Measurements from ENCODE around the gene TRAF2. TPM values are rescaled to one million over a fixed set of nuclear protein-coding genes. Genes with fewer than 3 reads are reported as not detected.

Gene TRAF2
- total and polyA plus RNA-seq, 2 of the 13 experiments (the other 11 are each of a cell fraction or from before 2014, with no cell fraction given), result 12.4 to 13.6 TPM

DNA sequence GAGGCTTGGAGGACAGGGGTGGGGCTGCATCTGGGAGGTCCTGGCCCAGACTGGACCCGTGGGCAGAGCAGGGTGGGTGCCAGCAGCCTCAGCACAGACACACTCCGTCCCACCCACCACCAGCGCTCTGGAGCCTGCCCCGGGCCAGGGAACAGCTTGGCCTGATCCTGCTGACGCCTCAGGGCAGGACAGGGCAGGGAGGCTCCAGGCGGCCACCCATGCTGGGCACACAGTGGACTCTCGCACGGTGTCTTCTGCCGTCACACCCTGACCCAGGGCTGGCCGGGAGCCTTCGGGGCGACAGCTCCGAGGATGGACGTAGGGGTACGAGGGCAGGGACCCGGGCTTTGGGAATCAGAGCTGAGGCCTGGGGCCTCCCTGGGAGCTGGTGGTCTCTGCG is 82.8 kb downstream of the TRAF2 start:
- in situ Hi-C loops (cut with HindIII; ENCODE audit: extremely low pct_ligation_motif_present, low pct_unique_long_range_greater_than_20kb), result no loop called here
- DNase-seq (ENCODE audit: low spot score), result no peak
- POLR2A ChIA-PET, result interaction anchor here (0.8 kb wide), 1 partner anchor 31 kb away, joined by 3 read pairs; no protein-coding TSS in a partner anchor

DNA sequence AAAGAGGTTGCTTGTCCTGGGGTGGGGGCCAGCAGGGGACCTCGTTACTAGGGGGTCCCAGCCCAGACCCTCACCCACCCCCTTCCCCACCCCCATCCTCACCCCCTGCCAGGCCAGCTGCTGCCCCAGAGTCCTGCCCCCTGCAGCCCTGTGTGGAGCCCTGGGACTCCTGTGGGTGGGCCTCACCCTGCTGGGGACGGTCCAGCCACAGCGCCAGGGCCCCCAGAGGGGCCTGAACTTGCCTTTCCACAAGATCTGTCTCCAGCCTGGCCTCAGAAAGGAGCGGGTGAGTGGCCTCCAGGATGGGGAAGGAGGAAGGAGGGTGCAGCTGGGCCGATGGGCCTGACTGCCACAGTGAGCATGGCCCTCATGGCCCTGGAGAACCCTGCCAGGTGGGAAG is 83.5 kb downstream of the TRAF2 start:
- Histone ChIP-seq H3K27me3 (ENCODE audit: control insufficient read depth in 1 of 2, insufficient read depth in 2 of 2, low read length in 2 of 2) (peaks cover 24 to 69% of the 10 kb centered on the region in 2 experiments), H3K27ac (ENCODE audit: extremely low read length, insufficient read depth, low read length) (no peak overlapping the region), H3K4me3 (replicated peaks in 1 of 3; ENCODE audit: insufficient read depth in 1 of 3, low read depth in 2 of 3, low read length in 3 of 3) (no peak overlapping the region), H3K36me3 (replicated peaks in 1 of 2; ENCODE audit: control insufficient read depth in 1 of 2, insufficient read depth in 2 of 2, low read length in 2 of 2) (no peaks in the 10 kb centered on the region), H4K20me1 (ENCODE audit: insufficient read depth, low read length) (no peaks in the 10 kb centered on the region), H3K9ac (ENCODE audit: insufficient read depth, low read depth, low read length) (no peak overlapping the region), H2AFZ (ENCODE audit: low read length) (no peak overlapping the region), H3K79me2 (ENCODE audit: insufficient read depth, low read length) (no peaks in the 10 kb centered on the region), H3K9me3 (ENCODE audit: low read length) (no peaks in the 10 kb centered on the region), H3K4me2 (ENCODE audit: low read depth, low read length) (no peak overlapping the region), H3K4me1 (ENCODE audit: insufficient read depth, low read length) (peaks cover 49% of the 10 kb centered on the region)
- TF ChIP-seq ZNF83 (CRISPR knock-in tag; IDR thresholded peaks at IDR 0.05; ENCODE audit: borderline replicate concordance) (no peak), ZNF879 (CRISPR knock-in tag; IDR thresholded peaks at IDR 0.05) (no peak), KLF9 (CRISPR knock-in tag; IDR thresholded peaks at IDR 0.05; ENCODE audit: low read depth) (no peak), GLI4 (CRISPR knock-in tag; IDR thresholded peaks at IDR 0.05; ENCODE audit: borderline replicate concordance) (no peak), PHF20 (CRISPR knock-in tag; IDR thresholded peaks at IDR 0.05) (no peak)
- DNase-seq (ENCODE audit: low spot score) (no peak), ATAC-seq (no peak), FAIRE-seq (no peak)
- POLR2A ChIA-PET, result interaction anchor here (1.2 kb wide), 1 partner anchor 22 kb away, joined by 5 read pairs; no protein-coding TSS in a partner anchor
- CTCF ChIA-PET (ENCODE audit: low intra/inter-chr PET ratio, low total read pairs), result no interaction called here
- 7% methylated on average over 3 of the region's 5 CpGs for WGBS (ENCODE audit: low lambda C conversion rate)
- intact Hi-C loops (cut with micrococcal nuclease; ENCODE audit: unreplicated experiment), result loop anchor here (2.0 kb wide), 1 partner anchor 21 kb away; no protein-coding TSS in a partner anchor
- BruUV-seq (replicated peaks), result no TSS peak
- in situ Hi-C loops (cut with HindIII; ENCODE audit: extremely low pct_ligation_motif_present, low pct_unique_long_range_greater_than_20kb), result no loop called here

More for the DNA sequence above, 82.8 kb downstream of the TRAF2 start:
- Histone ChIP-seq H3K4me1 (ENCODE audit: insufficient read depth, low read length) (peaks cover 54% of the 10 kb centered on the region), H3K4me3 (replicated peaks in 1 of 3; ENCODE audit: insufficient read depth in 1 of 3, low read depth in 2 of 3, low read length in 3 of 3) (no peak overlapping the region), H3K9me3 (ENCODE audit: low read length) (no peaks in the 10 kb centered on the region), H4K20me1 (ENCODE audit: insufficient read depth, low read length) (no peaks in the 10 kb centered on the region), H3K27ac (ENCODE audit: extremely low read length, insufficient read depth, low read length) (no peak overlapping the region), H3K79me2 (ENCODE audit: insufficient read depth, low read length) (no peaks in the 10 kb centered on the region), H3K4me2 (ENCODE audit: low read depth, low read length) (no peak overlapping the region), H3K9ac (ENCODE audit: insufficient read depth, low read depth, low read length) (no peak overlapping the region), H2AFZ (ENCODE audit: low read length) (no peak overlapping the region), H3K27me3 (ENCODE audit: control insufficient read depth in 1 of 2, insufficient read depth in 2 of 2, low read length in 2 of 2) (peaks cover 23 to 69% of the 10 kb centered on the region in 2 experiments), H3K36me3 (replicated peaks in 1 of 2; ENCODE audit: control insufficient read depth in 1 of 2, insufficient read depth in 2 of 2, low read length in 2 of 2) (no peaks in the 10 kb centered on the region)
- CTCF ChIA-PET (ENCODE audit: low intra/inter-chr PET ratio, low total read pairs), result no interaction called here
- intact Hi-C loops (cut with micrococcal nuclease; ENCODE audit: unreplicated experiment), result loop anchor here (2.0 kb wide), 1 partner anchor 20 kb away; no protein-coding TSS in a partner anchor
- 55% methylated on average over 2 of the region's 17 CpGs for WGBS (ENCODE audit: low lambda C conversion rate)
- TF ChIP-seq PCBP2 (optimal IDR thresholded peaks at IDR 0.05; ENCODE audit: low read depth, low read length, poor library complexity, severe bottlenecking), result no peak
- 0 out of 2 replicates have a peak, but pooled peaks have one; percentile 62 for TF ChIP-seq PCBP1 (IDR thresholded peaks at IDR 0.05; ENCODE audit: borderline replicate concordance, low read depth, low read length)
- TF ChIP-seq ZNF264 (CRISPR knock-in tag; IDR thresholded peaks at IDR 0.05), result no peak
- peak; percentile 17; the same call in 1 of the 2 replicates for TF ChIP-seq MYC (CRISPR knock-in tag; IDR thresholded peaks at IDR 0.05; ENCODE audit: borderline replicate concordance)
- no peak for FAIRE-seq
- no TSS peak for BruUV-seq (replicated peaks)
- peak; percentile 54 for ATAC-seq
